ENCODE measurements around the gene MEGF11.
"Not testable (repeated sequence)": the region's sequence is repeated elsewhere in the genome, so short reads cannot be mapped to it uniquely, and the experiment has no call there.

Gene MEGF11

DNA sequence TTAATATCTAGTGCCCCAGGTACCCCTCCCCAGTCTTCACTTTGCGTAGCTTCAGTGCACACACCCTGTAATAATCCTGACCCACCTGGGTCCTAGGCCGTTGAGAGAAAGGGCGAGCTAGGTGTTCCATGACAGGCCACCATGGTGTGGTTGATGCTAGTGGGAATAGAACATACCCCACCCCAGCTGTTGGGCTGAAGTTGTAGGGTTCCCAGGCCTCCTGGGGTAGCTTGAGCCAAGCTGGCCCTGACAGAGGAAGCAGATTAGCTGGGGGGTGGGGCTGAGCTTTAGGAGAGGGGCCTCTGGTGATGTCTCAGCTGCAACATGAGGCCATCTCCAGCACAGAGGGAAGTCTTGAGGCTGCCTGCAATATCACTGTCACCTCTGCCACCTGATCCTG is 343.7 kb downstream of the MEGF11 start:
- DNase-seq = no peak

DNA sequence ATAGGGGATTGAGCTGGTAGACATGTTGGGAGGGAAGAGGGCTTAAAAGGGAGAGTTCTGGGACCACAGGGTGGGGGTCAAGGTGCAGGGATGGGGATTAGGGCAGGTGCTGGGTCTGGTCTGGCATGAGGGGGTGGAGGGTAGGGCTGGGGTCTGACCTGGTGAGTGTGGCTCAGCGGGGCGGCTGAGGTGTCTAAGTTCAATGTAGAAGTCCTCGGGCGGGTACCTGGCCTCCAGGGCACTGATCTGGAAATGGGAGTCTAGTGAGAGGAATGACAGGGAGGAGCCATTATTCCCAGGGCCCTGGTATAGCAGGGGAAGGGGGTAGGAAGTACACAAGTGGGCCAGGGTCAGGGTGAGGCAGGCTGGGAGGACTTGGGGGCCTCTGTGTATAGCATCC is 344.7 kb downstream of the MEGF11 start:
- DNase-seq = no peak

DNA sequence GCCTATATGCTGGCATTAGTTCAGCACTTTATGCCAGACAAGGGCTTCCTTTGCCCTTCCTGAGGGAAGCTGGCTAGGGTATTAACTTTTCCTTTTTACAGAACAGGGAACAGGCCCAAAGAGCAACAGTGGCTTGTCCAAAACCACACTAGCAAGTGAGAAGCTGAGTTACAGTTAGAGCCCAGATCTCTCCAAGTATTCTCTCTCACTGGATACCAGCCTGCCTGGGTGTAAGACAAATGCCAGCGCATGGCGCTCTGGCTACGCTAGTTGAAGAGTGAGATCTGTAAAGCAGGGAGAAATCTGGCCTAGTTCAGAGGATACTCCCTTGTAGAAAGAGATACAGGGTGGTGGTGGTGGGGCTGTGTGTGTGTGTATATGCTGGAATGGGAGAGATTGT is 345.9 kb downstream of the MEGF11 start:
- no peak for DNase-seq

GRCh38 chr15:65906396-65906795 is 347.2 kb downstream of the MEGF11 start:
- DNase-seq = no peak

GRCh38 chr15:65904301-65904700 is 349.2 kb downstream of the MEGF11 start:
- no peak for DNase-seq

GRCh38 chr15:65903296-65904073 is 350.1 kb downstream of the MEGF11 start:
- DNase-seq = no peak

DNA sequence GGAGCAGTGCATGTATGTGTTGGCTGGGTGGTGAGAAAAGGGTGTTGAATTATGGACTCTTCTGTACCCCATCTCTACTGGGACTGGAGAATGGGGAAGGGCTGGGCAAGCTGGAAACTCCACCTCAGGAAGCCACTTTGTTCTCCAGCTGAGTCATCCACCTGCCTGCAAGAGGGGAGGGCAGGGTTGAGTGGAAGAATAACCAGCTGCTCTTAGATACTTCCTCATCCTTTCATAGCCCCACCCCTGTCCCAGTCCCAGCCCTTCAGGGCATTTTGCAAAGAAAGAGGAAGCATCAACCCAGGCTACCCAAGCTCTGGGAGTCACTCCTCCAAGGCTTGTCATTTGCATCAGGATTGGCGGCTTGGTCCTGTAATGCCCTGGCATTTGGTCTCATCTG is 351.2 kb downstream of the MEGF11 start:
- DNase-seq = no peak

- no peak for DNase-seq
Measured at GRCh38 chr15:65901836-65902235, 351.7 kb downstream of the MEGF11 start.

GRCh38 chr15:65901336-65901735 is 352.2 kb downstream of the MEGF11 start:
- DNase-seq = no peak

DNA sequence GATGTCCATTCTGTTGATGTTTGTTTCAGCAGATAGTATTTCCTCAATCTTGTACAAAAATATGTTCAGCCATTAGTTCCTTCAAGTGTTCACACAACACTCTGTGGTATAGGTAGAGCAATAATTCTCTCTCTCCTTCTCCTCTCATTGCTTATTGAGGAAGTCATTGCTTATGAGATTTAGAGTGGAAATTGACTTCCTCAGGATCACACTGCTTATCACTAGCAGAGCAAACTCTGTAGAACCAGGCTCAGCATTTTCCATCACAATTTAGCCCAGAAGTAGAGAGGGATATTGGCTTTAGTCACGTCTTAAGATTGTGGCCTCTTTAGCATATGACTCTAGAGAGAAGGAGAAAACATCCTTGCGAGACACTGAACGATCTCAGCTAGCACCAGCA is 353.1 kb downstream of the MEGF11 start:
- DNase-seq = no peak

DNA sequence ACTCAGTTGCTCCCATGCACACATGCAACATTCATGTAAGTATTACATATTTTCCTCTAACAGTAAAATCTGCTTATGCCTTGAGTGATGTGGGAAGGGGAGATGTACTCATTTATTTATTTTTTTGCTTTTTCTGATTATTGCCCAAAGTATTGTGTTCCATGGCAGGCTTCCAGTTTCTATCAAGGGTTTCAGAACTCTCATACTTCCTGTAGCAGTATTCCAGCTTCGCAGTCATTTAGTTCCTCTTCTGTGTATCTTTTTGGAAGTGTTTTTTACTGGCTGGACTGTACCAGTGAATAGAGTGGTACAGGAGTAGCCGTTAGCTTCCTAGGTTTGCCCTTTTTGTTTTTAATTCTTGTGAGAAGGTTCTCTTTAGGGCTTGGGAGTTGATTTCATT is 357.3 kb downstream of the MEGF11 start:
- DNase-seq = no peak

DNA sequence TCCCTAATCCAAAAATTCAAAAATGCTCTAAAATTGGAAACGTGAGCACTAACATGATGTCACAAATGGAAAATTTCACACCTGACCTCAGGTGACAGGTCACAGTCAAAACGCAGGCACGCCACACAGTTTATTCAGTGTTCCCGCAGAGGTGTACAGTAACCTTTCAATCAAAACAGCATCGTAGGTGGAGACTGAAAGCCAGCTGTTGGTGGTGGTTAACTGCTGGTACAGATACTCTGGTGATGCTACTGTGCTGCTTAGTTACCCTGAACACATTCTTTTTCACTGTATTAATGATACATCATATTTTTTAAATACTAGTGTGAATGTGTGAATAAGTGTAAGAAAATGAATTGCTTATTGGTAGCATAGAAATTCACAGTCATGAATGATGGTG is 360.5 kb downstream of the MEGF11 start:
- no peak for DNase-seq

DNA sequence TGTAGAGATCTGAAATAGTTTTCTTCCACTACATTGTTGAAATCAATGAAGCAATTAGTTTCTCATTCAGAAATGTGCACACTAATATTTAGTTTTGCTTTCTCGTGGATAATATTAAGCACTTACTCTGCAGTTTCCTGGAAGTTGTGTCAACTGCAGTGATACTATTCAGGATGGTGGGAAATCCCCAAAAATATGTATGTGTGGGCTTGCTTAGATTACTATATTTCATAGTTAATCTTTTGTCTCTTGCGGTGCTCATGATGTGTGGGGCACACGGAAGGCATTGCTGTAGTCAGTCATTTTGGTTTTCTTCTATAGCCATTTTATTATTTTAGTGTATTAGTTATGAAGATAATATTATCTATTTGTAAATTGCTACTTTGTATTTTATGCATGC is 364.6 kb downstream of the MEGF11 start:
- no peak for DNase-seq

DNA sequence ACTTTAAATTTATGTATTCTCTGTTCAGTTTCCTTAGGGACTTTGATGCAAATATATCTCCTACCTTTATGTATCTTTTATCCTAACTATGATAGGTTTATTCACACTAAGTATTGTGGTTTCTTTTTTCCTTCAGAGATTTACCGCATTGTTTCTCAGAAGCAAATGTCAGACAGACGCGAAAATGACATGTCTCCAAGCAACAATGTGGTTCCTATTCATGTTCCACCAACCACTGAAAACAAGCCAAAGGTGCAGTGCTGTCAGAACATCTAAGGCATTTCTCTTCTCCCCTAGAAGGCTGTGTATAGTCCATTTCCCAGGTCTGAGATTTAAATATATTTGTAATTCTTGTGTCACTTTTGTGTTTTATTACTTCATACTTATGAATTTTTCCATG is 366.0 kb downstream of the MEGF11 start:
- no peak for DNase-seq

GRCh38 chr15:65885668-65886218 is 367.8 kb downstream of the MEGF11 start:
- no peak for DNase-seq

DNA sequence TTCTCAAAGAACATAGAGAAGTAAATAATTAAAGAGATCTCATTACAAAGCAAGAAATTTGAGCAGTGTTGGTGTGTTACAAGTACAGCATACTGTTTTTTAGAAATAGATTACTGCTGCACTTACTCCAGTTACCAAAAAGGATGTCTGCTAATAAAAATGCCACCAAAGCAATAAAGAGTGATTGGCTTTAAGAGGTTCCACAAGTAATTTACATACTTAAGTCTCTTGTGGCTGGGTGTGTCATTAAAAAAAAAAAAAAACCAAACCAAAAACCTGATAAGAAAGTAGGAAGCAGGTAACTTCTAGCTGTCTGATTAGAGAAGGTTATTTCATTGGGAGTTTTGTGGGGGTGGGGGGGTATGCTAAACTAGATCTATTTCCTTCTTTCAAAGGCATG is 369.0 kb downstream of the MEGF11 start:
- no peak for DNase-seq

- no peak for DNase-seq
Measured at GRCh38 chr15:65883571-65883970, 370.0 kb downstream of the MEGF11 start.

DNA sequence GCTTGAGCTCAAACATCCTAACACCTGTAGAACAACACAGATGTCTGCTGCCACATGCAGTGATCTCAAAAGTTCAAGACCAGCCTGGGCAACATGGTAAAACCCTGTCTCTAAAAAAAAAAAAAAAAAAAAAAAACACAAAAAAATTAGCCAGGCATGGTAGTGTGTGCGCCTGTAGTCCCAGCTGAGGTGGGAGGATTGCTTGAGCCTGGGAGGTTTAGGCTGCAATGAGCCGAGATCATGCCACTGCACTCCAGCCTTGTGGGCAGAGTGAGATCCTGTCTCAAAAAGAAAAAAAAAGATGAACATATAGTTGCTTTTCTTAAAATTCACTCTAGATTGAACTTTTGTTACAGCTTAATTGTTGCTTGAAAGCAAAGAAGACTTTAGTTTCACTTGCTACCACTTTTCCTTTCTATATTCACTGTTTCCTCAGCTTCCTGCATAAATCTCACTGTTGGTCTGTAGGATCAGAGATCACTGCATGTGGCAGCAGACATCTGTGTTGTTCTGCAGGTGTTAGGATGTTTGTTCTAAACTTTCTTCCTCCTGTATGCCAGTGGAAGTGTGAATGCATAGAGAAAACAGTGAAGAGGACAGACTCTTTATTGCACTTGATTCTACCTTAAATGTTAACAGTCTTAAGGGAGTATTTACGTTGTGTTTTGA is 371.6 kb downstream of the MEGF11 start:
- DNase-seq = no peak

GRCh38 chr15:65877749-65878148 is 375.8 kb downstream of the MEGF11 start:
- DNase-seq = no peak

DNA sequence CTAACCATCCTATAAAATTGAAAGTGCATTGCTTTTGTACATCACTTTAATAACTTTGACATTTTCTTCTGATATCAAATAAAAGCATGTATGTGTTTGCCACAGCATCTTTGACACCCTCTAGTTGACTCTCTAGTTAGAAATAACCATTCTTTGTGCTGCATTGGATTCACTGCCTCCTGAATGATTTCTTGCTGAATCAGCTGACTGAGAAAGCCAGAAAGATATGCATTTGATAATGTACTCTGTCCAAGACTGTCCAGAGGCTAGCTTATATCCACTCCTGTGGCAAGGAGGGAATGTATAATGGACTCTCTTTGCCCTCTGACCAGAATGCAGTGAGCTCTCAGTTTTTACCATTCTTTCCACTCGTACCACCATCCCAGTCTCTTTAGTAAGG is 378.1 kb downstream of the MEGF11 start:
- DNase-seq = no peak

- no peak for DNase-seq
Measured at GRCh38 chr15:65873256-65873655, 380.3 kb downstream of the MEGF11 start.

DNA sequence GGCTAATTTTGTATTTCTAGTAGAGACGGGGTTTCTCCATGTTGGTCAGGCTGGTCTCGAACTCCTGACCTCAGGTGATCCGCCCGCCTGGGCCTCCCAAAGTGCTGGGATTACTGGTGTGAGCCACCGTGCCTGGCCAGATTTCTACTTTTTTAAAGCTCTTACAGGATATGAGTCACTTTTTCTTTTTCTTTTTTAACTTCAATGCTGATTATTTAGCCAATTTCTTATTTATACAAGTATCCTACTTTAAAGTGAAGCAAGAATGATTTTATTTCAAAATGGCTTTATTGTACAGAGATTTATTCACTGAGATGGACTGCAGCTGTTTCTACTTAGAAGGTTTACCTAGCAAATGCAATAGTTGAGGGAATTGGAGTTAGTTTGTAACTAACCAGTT is 381.0 kb downstream of the MEGF11 start:
- not testable (repeated sequence) for DNase-seq

- DNase-seq = not testable (repeated sequence)
Measured at GRCh38 chr15:65871886-65872285, 381.7 kb downstream of the MEGF11 start.

- DNase-seq = no peak
Measured at GRCh38 chr15:65870889-65871533, 382.5 kb downstream of the MEGF11 start.
